NOMO-1 treated with dmso at 0.1 percent for 144 hours (cell line): Measurements from ENCODE around the gene PHF11.

Experiments used
- DNase-seq: peaks from one replicate; lab custom pipeline; 2025; ENCODE audit not compliant: unreplicated experiment; lab: John Stamatoyannopoulos, UW

Gene PHF11

DNA sequence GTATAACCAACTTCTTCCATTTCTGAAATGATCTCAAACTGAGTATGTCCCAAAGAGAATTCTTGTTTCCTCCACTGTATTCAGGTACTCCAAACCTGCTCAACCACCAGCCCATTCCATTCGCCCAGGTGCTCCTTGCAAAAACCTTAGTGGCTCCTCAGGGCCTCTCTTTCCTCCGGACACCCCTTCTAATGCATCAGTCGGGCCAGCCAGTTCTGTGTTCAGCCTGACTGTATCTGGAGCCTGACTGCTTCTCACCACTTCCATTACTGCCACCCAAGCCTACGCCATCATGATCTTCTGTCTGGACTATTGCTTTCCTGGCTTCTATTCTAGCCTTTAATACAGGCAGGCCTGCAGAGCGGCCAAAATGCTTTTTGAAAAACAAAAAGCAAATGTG is 1.5 kb downstream of the PHF11 start:
- DNase-seq, result no peak

DNA sequence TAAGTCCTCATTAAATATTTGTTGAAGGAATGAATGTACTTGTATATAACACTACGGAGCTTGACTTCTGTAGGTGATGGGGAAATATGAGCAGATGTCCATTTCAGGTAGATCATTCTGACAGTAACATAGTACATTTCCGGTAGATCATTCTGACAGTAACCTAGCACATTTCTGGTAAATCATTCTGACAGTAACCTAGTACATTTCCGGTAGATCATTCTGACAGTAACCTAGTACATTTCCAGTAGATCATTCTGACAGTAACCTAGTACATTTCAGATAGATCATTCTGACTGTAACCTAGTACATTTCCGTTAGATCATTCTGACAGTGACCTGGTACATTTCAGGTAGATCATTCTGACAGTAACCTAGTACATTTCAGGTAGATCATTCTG is 2.5 kb downstream of the PHF11 start:
- no peak for DNase-seq

DNA sequence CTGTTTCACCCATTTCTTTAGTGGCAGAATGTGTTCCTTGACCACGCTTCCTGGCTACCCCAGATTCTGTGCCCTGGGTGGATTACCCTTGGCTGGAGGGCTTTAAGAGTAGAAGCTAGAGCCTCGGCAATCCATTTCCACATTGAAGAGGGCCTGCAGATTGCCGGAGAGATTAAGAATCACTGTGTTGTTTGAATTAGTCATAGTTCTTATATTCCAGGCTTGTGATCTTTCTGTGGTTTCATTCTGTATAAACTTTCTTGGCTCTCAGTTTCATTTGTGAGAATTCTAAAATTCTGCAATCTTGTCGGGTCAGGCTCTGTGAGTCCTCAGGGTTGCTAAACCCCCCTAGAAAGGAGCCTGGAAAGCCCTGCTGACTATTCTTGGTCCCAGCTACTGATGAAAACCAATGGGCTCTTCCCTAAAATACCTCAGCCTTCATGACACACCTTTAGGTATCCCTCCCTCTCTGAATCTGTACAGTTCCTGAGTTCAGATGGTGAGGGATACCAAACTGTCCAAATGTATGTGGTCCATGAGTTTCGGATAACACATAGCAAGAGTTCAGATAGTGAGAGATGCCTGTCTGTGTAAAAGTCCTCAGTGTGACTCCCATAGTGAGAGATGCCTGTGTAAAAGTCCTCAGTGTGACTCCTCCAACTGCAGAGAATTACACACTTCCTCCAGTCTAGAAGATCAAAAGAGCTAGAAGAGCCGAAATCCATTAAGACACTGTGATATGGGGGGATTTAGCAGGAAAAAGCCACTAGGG is 4.3 kb downstream of the PHF11 start:
- no peak for DNase-seq

DNA sequence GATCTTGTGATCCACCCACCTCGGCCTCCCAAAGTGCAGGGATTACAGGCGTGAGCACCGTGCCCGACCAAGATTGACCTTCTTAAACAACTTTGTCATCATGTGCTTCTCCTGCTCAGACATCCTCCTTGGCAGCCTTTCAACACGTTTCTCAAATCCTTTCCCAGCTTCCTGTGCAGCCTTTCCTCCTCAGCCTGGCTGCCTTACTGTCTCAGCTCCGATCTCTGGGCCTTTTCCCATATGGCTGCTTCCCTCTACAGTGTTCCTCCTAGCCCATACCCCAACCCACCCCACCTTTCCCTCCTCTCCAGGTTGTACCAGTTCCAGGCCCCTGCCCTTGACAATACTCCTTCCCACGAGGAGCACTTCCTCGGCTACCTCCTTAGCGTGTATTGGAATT is 7.2 kb downstream of the PHF11 start:
- DNase-seq, result no peak

DNA sequence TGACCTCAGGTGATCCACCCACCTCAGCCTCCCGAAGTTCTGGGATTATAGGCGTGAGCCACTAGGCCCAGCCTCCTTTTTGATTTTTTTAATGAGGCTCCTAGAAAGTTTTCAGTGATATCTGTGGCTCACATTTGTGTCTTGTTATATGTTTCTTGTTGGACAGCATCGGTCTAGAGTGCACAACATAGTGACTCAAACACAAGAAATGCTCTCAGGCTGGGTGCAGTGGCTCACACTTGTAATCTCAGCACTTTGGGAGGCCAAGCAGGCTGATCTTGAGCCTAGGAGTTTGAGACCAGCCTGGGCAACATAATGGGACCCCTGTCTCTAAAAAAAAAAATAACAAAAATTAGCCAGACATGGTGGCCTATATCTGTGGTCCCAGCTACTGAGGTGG is 8.2 kb downstream of the PHF11 start:
- DNase-seq, result no peak

- DNase-seq, result no peak
These were observed 16.8 kb downstream of the PHF11 start for GRCh38 chr13:49512578-49512977.

- DNase-seq, result no peak
These were observed 20.7 kb downstream of the PHF11 start for GRCh38 chr13:49516467-49516866.

GRCh38 chr13:49517461-49517860 is 21.7 kb downstream of the PHF11 start:
- no peak for DNase-seq

DNA sequence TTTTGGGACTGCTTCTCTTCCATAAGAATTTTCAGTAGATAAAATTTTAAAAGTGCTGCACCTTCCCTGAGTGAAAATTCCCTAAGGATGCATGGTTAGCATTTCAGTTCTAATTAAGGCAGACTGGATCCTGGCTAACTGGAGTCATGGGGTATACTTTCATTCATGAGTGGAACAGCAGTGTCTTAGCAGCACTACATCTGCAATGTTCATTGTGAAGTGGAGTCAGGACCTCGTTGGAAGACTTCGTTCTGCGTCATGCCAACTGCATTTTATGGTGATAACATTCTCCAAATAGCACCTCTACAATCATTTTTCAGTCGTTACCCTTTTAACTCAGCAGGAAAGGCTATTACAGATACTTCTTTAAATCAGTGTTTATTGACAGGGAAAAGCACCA is 25.5 kb downstream of the PHF11 start:
- DNase-seq, result no peak

DNA sequence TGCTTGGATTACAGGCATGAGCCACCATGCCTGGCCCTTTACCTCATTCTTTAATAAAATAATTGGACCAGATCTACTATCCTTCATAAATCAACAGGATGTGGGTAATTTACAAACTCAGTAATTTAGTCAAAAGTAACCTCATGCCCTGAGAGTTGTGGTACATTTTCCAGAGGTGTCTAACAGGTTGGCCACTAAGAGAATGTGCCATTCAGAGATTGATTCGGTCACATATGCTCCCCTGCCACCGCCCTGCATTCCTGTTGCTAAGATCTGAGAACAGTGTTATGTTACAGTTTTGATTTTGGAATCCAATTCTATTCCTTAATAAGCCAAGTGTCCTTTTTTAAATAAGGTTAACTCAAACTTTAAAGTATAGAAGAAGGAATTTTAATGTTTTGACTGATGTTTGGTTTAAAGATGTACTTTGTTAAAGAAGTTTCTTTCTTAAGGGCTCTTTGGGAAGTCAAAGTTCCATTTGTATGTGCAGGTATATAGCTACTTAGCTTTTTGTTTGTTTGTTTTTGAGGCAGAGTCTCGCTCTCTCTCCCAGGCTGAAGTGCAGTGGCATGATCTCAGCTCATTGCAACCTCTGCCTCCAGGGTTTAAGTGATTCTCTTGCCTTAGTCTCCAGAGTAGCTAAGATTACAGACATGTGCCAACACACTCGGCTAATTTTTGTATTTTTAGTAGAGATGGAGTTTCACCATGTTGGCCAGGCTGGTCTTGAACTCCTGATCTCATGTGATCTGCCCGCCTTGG is 29.2 kb downstream of the PHF11 start:
- no peak for DNase-seq

DNA sequence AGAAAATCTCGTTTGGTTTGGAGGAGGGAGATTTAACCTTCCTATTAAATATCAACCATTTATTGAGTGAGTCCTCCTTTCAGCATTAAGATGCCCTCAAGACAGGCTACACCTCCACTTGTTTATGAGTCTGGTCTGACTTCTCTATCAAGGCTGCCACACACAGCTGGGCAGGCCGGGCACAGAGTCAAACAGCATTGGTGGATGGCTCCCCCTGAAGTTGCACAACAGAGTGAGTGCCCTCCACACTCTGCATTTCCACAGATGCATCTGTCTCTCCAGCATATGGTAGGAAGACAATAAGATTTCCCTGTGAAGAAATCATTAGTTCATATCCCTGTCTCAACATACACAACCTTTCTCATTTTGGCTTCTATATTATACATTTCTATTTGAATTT is 31.4 kb downstream of the PHF11 start:
- DNase-seq, result no peak

- DNase-seq, result no peak
These were observed 32.4 kb downstream of the PHF11 start for GRCh38 chr13:49528161-49528560.

- peak; percentile 84 for DNase-seq
These were observed 34.7 kb downstream of the PHF11 start for GRCh38 chr13:49530457-49530856.

DNA sequence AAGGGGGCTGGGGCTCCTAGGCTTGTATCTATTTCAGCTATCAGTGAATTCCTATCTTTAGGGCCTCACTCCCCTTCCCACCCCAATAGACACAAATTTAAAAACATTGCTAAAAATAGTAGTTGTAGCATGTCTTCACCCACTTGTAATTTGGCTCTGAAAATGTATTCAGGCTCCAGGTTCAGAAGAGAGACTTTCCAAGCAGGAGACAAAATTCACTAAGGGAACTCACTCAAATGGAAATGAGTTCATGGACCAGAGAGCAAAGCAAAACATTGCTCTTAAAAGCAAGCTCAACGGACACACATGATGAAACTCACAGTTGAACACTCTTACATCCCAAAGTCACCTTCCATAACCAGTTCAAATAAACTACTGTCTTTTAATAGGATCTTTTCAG is 36.8 kb downstream of the PHF11 start:
- no peak for DNase-seq

DNA sequence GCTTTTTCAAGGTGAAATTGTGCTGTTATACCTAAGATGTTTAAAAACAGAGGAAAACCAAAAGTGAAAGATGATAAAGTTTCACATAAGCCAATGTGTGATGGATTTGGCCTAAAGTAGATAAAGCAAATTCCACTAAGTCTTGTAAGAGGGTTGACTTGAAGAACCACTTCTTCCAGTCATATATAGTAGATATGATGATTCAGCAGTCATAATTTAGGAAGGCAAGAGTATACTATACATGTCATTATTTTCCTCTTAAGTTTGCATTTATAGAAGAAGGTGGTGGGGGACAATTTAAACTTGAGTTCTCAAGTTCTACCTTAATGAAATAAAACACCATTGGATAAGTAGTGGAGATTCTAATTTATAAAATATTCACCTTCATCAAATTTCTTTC is 37.3 kb downstream of the PHF11 start:
- DNase-seq, result no peak

- DNase-seq, result peak; percentile 47
These were observed 38.0 kb downstream of the PHF11 start for GRCh38 chr13:49533591-49534269.

DNA sequence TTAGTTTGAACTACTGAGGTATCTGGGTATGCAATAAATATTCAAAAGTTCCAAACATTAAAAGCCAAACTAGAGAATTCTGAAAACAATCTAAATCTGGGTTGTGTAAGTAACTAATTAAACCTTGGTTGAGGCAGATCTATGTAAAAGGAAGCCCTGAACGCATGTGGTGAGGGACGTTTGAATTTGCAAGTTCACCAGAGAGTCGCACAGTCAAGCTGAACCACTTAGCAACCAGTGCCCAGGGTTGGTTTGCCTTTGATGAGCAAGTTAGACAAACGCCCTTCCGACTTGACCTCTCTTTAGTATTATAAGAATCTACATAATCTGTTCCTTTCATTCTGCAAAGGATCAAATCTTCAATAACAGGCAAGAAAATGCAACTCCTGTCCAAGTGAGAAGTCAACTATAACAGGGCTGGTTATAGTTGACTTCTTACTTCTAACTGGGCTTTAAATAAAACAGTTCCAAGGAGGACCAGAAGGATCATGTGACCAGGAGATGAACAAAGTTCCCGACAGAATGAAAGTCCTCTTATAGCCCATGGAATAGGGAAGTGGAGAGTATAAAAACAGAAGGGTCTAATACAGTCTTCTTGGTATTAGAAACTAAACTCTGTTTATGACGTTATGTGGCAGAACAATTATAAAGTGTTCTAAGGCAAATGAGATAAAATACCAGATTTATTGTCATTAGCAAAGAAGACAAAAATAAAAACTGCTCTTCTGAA is 40.6 kb downstream of the PHF11 start:
- DNase-seq, result no peak

DNA sequence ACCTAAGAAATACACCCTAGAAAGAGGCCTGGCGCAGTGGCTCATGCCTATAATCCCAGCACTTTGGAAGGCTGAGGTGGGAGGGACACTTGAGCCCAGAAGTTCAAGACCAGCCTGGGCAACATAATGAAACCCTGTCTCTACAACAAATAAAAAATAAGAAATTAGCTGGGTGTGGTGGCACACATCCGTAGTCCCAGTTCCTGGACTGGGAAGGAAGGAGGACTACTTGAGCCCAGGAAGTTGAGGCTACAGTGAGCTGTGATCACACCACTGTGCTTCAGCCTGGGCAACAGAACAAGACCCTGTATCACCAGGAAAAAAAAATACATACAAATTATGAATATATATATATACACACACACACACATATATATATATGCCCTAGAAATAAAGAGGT is 42.7 kb downstream of the PHF11 start:
- no peak for DNase-seq

- DNase-seq, result no peak
These were observed 43.6 kb downstream of the PHF11 start for GRCh38 chr13:49539313-49539712.

DNA sequence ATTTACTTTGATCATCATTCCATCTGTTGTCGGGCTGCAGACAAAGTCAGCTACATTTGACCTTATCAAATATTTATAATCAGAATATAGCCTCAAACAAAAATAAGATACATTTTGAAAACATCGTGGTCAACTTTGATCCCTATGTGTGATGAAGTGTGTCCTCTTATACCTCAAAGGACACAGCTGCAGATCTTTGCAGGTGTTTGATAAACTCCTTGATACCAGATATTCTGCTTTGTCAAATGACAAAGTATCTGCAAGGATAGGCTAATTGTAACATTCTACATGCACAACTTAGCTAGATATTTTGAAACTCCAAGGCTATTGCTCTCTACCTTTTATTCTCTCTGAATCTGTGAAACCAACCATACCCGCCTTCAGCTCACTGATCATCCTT is 44.0 kb downstream of the PHF11 start:
- DNase-seq, result no peak

- DNase-seq, result no peak
These were observed 44.8 kb downstream of the PHF11 start for GRCh38 chr13:49540552-49540951.
